A673 (cell line): ENCODE data around the gene USH1C.

ENCODE experiments used
- CTCF ChIP-seq: fragments of 300-800, 200-600 bp; sonication (generic); conservative IDR thresholded peaks from 2 replicates; pipeline ENCODE4 v1.5.1; 2017; ENCODE audit warnings: low read depth, mild to moderate bottlenecking, antibody characterized with exemption, low read length, moderate library complexity, mixed read lengths
- EZH2 ChIP-seq: fragments of 200-600 bp; sonication (generic); IDR thresholded peaks from 2 replicates; pipeline ENCODE4 v1.6.1; 2017; ENCODE audit warnings: borderline replicate concordance, low read depth, mild to moderate bottlenecking, mixed read lengths, antibody characterized with exemption, low read length; ENCODE audit not compliant: poor library complexity, severe bottlenecking

DNA sequence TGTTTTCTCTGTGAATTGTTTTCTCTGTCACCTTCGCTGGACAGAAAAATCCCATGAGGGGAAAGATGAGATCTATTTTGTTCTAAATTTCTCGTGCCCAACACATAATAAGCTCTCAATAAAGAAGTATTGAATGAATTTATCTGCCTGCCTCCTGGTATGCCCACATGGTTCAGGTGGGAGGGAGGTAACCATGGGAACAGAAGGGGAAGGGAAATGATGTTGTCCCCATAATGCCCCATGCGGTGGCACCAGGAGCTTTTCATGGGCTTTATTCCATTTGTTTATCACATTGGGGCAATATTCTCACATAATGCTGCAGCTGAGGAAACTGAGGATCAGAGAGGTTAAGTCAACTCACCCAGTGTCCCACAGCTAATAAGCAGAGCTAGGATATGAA lies 8.7 kb downstream of the USH1C start:
- no peak for TF ChIP-seq EZH2
- TF ChIP-seq CTCF: no peak
